Esophagus squamous epithelium (tissue), 4 donors: Measurements from ENCODE around the gene RNF181.

ENCODE experiments used
- POLR2A ChIP-seq, 4 donors: fragments of 450-650 bp; IDR thresholded peaks; one replicate each; pipeline ENCODE4 v1.6.1; 2017; ENCODE audit warnings: antibody characterized with exemption in 4 of 4, mild to moderate bottlenecking in 4 of 4, moderate library complexity in 3 of 4
- TF ChIP-seq, protein P1 (sequence below), 6 experiments: fragments of 450-650 bp in 4 of 6; fragments of 200-600 bp in 2 of 6; sonication (generic) in 2 of 6; IDR thresholded peaks; one replicate each; pipeline ENCODE4 v1.5.1; 2016 to 2019; ENCODE audit warnings: antibody characterized with exemption in 6 of 6, mild to moderate bottlenecking in 4 of 6, moderate library complexity in 4 of 6

DNA sequence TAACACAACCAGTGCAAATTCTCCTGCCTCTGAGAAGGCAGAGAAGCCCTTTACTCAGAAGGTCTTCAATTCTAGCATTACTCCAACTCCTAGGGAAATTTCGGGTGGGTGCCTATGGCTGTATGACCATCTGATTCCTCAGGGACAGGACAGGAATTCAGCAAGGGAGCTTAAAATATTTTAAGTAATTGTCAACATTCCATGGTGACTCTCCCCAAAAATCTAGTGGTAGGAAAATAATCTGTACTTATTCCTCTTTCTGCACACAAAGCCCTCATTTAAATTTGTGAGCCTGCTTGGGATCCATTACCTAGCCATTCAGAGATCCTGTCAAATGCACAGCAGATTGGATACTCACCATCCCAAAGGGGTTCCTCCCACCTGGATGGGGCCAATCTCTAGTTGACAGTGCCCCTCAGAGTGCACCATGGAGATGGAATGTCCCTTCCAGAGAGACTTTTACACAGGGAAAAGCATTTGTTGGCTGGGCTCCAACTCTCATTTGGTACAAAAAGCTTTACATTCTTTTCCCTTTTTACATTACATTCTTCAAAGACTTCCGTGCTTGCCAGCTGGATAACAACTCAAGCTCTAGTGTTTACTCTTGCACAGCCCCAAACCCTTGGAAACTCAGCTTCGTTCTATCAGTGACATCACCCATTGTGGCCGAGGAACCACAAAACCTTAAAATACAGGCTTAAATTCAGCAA, 10.0 kb downstream of the RNF181 start:
- TF ChIP-seq, protein P1, sequence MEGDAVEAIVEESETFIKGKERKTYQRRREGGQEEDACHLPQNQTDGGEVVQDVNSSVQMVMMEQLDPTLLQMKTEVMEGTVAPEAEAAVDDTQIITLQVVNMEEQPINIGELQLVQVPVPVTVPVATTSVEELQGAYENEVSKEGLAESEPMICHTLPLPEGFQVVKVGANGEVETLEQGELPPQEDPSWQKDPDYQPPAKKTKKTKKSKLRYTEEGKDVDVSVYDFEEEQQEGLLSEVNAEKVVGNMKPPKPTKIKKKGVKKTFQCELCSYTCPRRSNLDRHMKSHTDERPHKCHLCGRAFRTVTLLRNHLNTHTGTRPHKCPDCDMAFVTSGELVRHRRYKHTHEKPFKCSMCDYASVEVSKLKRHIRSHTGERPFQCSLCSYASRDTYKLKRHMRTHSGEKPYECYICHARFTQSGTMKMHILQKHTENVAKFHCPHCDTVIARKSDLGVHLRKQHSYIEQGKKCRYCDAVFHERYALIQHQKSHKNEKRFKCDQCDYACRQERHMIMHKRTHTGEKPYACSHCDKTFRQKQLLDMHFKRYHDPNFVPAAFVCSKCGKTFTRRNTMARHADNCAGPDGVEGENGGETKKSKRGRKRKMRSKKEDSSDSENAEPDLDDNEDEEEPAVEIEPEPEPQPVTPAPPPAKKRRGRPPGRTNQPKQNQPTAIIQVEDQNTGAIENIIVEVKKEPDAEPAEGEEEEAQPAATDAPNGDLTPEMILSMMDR (IDR thresholded peaks at IDR 0.05) = no peak
- no peak for TF ChIP-seq POLR2A (IDR thresholded peaks at IDR 0.05)
